IMR-90 (cell line): ENCODE data around the gene VIT. TPM values are rescaled to one million over a fixed set of nuclear protein-coding genes. Genes with fewer than 3 reads are reported as not detected.

Source experiments
- ATAC-seq: fragments of 200-7000 bp; cut with Tn5 transposase; 2 replicates; pipeline ENCODE4 v1.9.1; 2020; ENCODE audit warnings: low read depth, mild to moderate bottlenecking, moderate library complexity
- BruUV-seq: library from RNA; stranded (reverse); fragments of 400-500 nt; replicated peaks from 2 replicates; lab custom pipeline; 2021; lab: Mats Ljungman, UMichigan
- CTCF ChIA-PET: fragments of 300-600 bp; formaldehyde crosslinking; extraction: SDS; loops from one replicate; lab custom pipeline; 2021; ENCODE audit warnings: antibody characterized with exemption; lab: Yijun Ruan, JAX
- POLR2A ChIA-PET: fragments of 300-600 bp; sonication (Branson Sonifier 250); formaldehyde crosslinking; loops from one replicate; lab custom pipeline; 2022; ENCODE audit warnings: antibody characterized with exemption; ENCODE audit not compliant: unreplicated experiment; lab: Charles Lee
- DNase-seq: peaks from one replicate; pipeline ENCODE4 v3.0.0; 2013
- H2AFZ ChIP-seq: replicated peaks from 2 replicates; pipeline ENCODE3; 2013; ENCODE audit warnings: low read length, mild to moderate bottlenecking; ENCODE audit not compliant: poor library complexity
- H2AK5ac ChIP-seq: 2 replicates; pipeline ENCODE4 v1.6.1; 2013; ENCODE audit warnings: low read depth, low read length, inconsistent platforms
- H2AK9ac ChIP-seq: replicated peaks from 2 replicates; pipeline ENCODE3; 2013; ENCODE audit warnings: mild to moderate bottlenecking, low read depth, low read length, moderate library complexity; ENCODE audit not compliant: poor library complexity
- H2BK120ac ChIP-seq: 2 replicates; pipeline ENCODE4 v1.6.1; 2013; ENCODE audit warnings: low read depth, low read length, inconsistent platforms
- H2BK15ac ChIP-seq: 3 replicates; pipeline ENCODE4 v1.6.1; 2013; ENCODE audit warnings: low read depth, low read length, inconsistent platforms
- H2BK20ac ChIP-seq: 2 replicates; pipeline ENCODE4 v1.6.1; 2013; ENCODE audit warnings: low read depth, mild to moderate bottlenecking, inconsistent platforms, low read length, moderate library complexity
- H2BK5ac ChIP-seq: 2 replicates; pipeline ENCODE4 v1.6.1; 2013; ENCODE audit warnings: mild to moderate bottlenecking, low read depth, low read length, inconsistent platforms; ENCODE audit not compliant: poor library complexity, severe bottlenecking
- H3K14ac ChIP-seq: replicated peaks from 2 replicates; pipeline ENCODE4 v1.6.1; 2013; ENCODE audit warnings: low read depth, low read length, inconsistent platforms
- H3K18ac ChIP-seq: 2 replicates; pipeline ENCODE4 v1.6.1; 2013; ENCODE audit warnings: low read depth, low read length, control low read depth
- H3K23ac ChIP-seq: 2 replicates; pipeline ENCODE4 v1.6.1; 2013; ENCODE audit warnings: low read depth, low read length, inconsistent platforms
- H3K27ac ChIP-seq: 2 replicates; pipeline ENCODE4 v1.5.1; 2013; ENCODE audit warnings: mild to moderate bottlenecking, control low read depth, low read length; ENCODE audit not compliant: insufficient read depth
- H3K27me3 ChIP-seq: 2 replicates; pipeline ENCODE4 v1.6.1; 2013; ENCODE audit warnings: low read length; ENCODE audit not compliant: control insufficient read depth, insufficient read depth
- H3K36me3 ChIP-seq: 2 replicates; pipeline ENCODE4 v1.6.1; 2013; ENCODE audit warnings: low read length, mixed read lengths; ENCODE audit not compliant: control insufficient read depth, insufficient read depth
- H3K4ac ChIP-seq: 2 replicates; pipeline ENCODE4 v1.6.1; 2013; ENCODE audit warnings: low read depth, low read length, inconsistent platforms
- H3K4me1 ChIP-seq: 2 replicates; pipeline ENCODE4 v1.6.1; 2013; ENCODE audit warnings: low read length, mixed read lengths; ENCODE audit not compliant: control insufficient read depth, insufficient read depth
- H3K4me2 ChIP-seq: 2 replicates; pipeline ENCODE4 v1.6.1; 2013; ENCODE audit warnings: low read depth, mild to moderate bottlenecking, control low read depth, low read length, moderate library complexity
- H3K4me3 ChIP-seq: 2 replicates; pipeline ENCODE4 v1.5.1; 2013; ENCODE audit warnings: low read depth, mild to moderate bottlenecking, control low read depth, low read length, moderate library complexity; ENCODE audit not compliant: insufficient read depth
- H3K56ac ChIP-seq: 2 replicates; pipeline ENCODE4 v1.6.1; 2013; ENCODE audit warnings: low read length, inconsistent platforms; ENCODE audit not compliant: insufficient read depth; ENCODE audit errors: extremely low read depth
- H3K79me1 ChIP-seq, 2 experiments: 2 replicates each; pipeline ENCODE4 v1.6.1; 2013; ENCODE audit warnings: low read length in 2 of 2, inconsistent platforms in 1 of 2, low read depth in 1 of 2
- H3K9ac ChIP-seq: 2 replicates; pipeline ENCODE4 v1.6.1; 2013; ENCODE audit warnings: low read depth, low read length, control low read depth
- H3K9me1 ChIP-seq: 2 replicates; pipeline ENCODE4 v1.6.1; 2013; ENCODE audit warnings: low read length, inconsistent platforms; ENCODE audit not compliant: insufficient read depth
- H3K9me3 ChIP-seq: 2 replicates; pipeline ENCODE4 v1.6.1; 2013; ENCODE audit warnings: low read length; ENCODE audit not compliant: control insufficient read depth, insufficient read depth
- H4K20me1 ChIP-seq: 2 replicates; pipeline ENCODE4 v1.6.1; 2013; ENCODE audit warnings: low read length, inconsistent platforms; ENCODE audit not compliant: insufficient read depth
- H4K5ac ChIP-seq: 2 replicates; pipeline ENCODE4 v1.6.1; 2013; ENCODE audit warnings: mild to moderate bottlenecking, low read depth, low read length, control low read depth
- H4K8ac ChIP-seq, 2 experiments: 2 replicates each; pipeline ENCODE4 v1.6.1; 2013; ENCODE audit warnings: low read depth in 2 of 2, low read length in 2 of 2, control low read depth in 1 of 2, inconsistent platforms in 1 of 2
- H4K91ac ChIP-seq: 2 replicates; pipeline ENCODE4 v1.6.1; 2013; ENCODE audit warnings: low read depth, low read length, inconsistent platforms; ENCODE audit not compliant: insufficient read depth
- BHLHE40 ChIP-seq: fragments of 150-350 bp; IDR thresholded peaks from 2 replicates; pipeline ENCODE4 v1.6.1; 2016; ENCODE audit warnings: mild to moderate bottlenecking, low read depth, low read length
- CEBPB ChIP-seq: IDR thresholded peaks from 2 replicates; pipeline ENCODE4 v1.6.1; 2012; ENCODE audit warnings: low read depth, low read length, improper control_type of control experiment
- CHD1 ChIP-seq: IDR thresholded peaks from 2 replicates; pipeline ENCODE4 v1.6.1; 2012; ENCODE audit warnings: low read depth, low read length, improper control_type of control experiment
- FOS ChIP-seq: fragments of 150-350 bp; IDR thresholded peaks from 2 replicates; pipeline ENCODE4 v1.6.1; 2016; ENCODE audit warnings: low read depth, low read length
- MAFK ChIP-seq: IDR thresholded peaks from 2 replicates; pipeline ENCODE4 v1.6.1; 2012; ENCODE audit warnings: low read depth, low read length, improper control_type of control experiment
- MAZ ChIP-seq: IDR thresholded peaks from 2 replicates; pipeline ENCODE4 v1.6.1; 2012; ENCODE audit warnings: low read depth, mild to moderate bottlenecking, low read length, improper control_type of control experiment, moderate library complexity, borderline replicate concordance
- MXI1 ChIP-seq: IDR thresholded peaks from 2 replicates; pipeline ENCODE4 v1.6.1; 2012; ENCODE audit warnings: low read depth, mild to moderate bottlenecking, low read length, moderate library complexity, borderline replicate concordance
- NFE2L2 ChIP-seq: fragments of 150-350 bp; IDR thresholded peaks from 2 replicates; pipeline ENCODE4 v1.6.1; 2016; ENCODE audit warnings: low read depth, mild to moderate bottlenecking, low read length
- POLR2A ChIP-seq: IDR thresholded peaks from 2 replicates; pipeline ENCODE4 v1.6.1; 2012; ENCODE audit warnings: mild to moderate bottlenecking, low read depth, low read length
- RAD21 ChIP-seq: IDR thresholded peaks from 2 replicates; pipeline ENCODE4 v1.6.1; 2012; ENCODE audit warnings: low read length, improper control_type of control experiment
- RCOR1 ChIP-seq: IDR thresholded peaks from 2 replicates; pipeline ENCODE4 v1.6.1; 2012; ENCODE audit warnings: mild to moderate bottlenecking, low read length, improper control_type of control experiment; ENCODE audit not compliant: insufficient replicate concordance
- RFX5 ChIP-seq: IDR thresholded peaks from 2 replicates; pipeline ENCODE4 v1.8.0; 2012; ENCODE audit warnings: low read depth, mild to moderate bottlenecking, low read length, moderate library complexity
- SMC3 ChIP-seq: fragments of 150-350 bp; IDR thresholded peaks from 2 replicates; pipeline ENCODE4 v1.6.1; 2016; ENCODE audit warnings: low read depth, mild to moderate bottlenecking, antibody characterized with exemption, low read length, moderate library complexity
- USF2 ChIP-seq: fragments of 150-350 bp; IDR thresholded peaks from 2 replicates; pipeline ENCODE4 v1.6.1; 2017; ENCODE audit warnings: mild to moderate bottlenecking, antibody characterized with exemption, low read length, low read depth
- WGBS, 2 experiments: methylation state at CpG; one replicate each; pipeline versions ENCODE4 v1.1.5 to v1.1.7; 2013; ENCODE audit warnings: missing lambda C conversion rate in 2 of 2; ENCODE audit not compliant: insufficient read length in 1 of 2; ENCODE audit errors: extremely low coverage in 2 of 2; 5-methylcytosine and 5-hydroxymethylcytosine counted together
- dilution Hi-C: fragments of 300-500 bp; cut with HindIII; formaldehyde crosslinking; loops from one replicate; pipeline ENCODE4 v1.14.3; 2018; ENCODE audit warnings: low sequenced_read_pairs; ENCODE audit not compliant: unreplicated experiment
- in situ Hi-C: fragments of 300-500 bp; cut with MboI; formaldehyde crosslinking; loops from 3 replicates; pipeline ENCODE4 v1.14.3; 2019; ENCODE audit warnings: low sequenced_read_pairs, inconsistent platforms, mixed read lengths
- intact Hi-C: fragments of 100-400 bp; cut with micrococcal nuclease; formaldehyde crosslinking; loops from 2 replicates; pipeline ENCODE4 v1.10.0; 2022
- polyA plus RNA-seq, 3 experiments: library from polyadenylated mRNA; depleted of rRNA; stranded (reverse); fragments of >200 nt; gene quantifications; 2 replicates each; pipeline ENCODE4 v1.2.3, GENCODE V29; 2012; ENCODE audit warnings: low replicate concordance in 1 of 3
- total RNA-seq: library from RNA; depleted of rRNA; stranded (reverse); fragments of >200 nt; gene quantifications from 2 replicates; pipeline ENCODE4 v1.2.3, GENCODE V29; 2012
- TF ChIP-seq, protein P1 (sequence below): conservative IDR thresholded peaks from 2 replicates; pipeline ENCODE4 v1.5.1; 2012; ENCODE audit warnings: mild to moderate bottlenecking, low read depth, low read length, improper control_type of control experiment
- TF ChIP-seq, protein P2 (sequence below): fragments of 150-350 bp; IDR thresholded peaks from 2 replicates; pipeline ENCODE4 v1.6.1; 2016; ENCODE audit warnings: low read depth, mild to moderate bottlenecking, low read length, moderate library complexity, borderline replicate concordance

Gene VIT
- total and polyA plus RNA-seq, 2 of the 4 experiments (the other 2 are of a cell fraction), result under 0.01 TPM; not detected in 1

- ChIA-PET POLR2A (no interaction called here), CTCF (interaction anchor here (1.1 kb wide), 1 partner anchor 37 kb away, joined by 4 read pairs; no protein-coding TSS in a partner anchor)
- Histone ChIP-seq H3K9me1 (no peaks in the 10 kb centered on the region), H3K9ac (no peak overlapping the region), H3K18ac (no peak overlapping the region), H4K91ac (no peak overlapping the region), H3K27ac (no peak overlapping the region), H3K56ac (no peak overlapping the region), H3K4me1 (no peaks in the 10 kb centered on the region), H3K4me2 (no peak overlapping the region), H2AK9ac (no peak overlapping the region), H3K4me3 (no peak overlapping the region), H3K27me3 (peaks cover 14% of the 10 kb centered on the region), H3K9me3 (no peaks in the 10 kb centered on the region), H2BK15ac (no peak overlapping the region), H2AK5ac (no peak overlapping the region), H3K36me3 (no peaks in the 10 kb centered on the region), H4K20me1 (no peaks in the 10 kb centered on the region), H2BK20ac (no peak overlapping the region), H2BK5ac (no peak overlapping the region), H3K23ac (no peak overlapping the region), H2AFZ (no peak overlapping the region), H4K5ac (no peak overlapping the region), H3K14ac (no peak overlapping the region), H3K4ac (no peak overlapping the region), H3K79me1 (no peaks in the 10 kb centered on the region), H2BK120ac (no peak overlapping the region), H4K8ac (no peak overlapping the region)
- no CpG with 5 or more reads among the region's 1 CpG for WGBS, 2 experiments
- DNase-seq (peak; percentile 35), ATAC-seq (no peak)
- no TSS peak for BruUV-seq
- dilution Hi-C loops, result no loop called here
- in situ Hi-C loops, result no loop called here
- intact Hi-C loops, result no loop called here
- TF ChIP-seq FOS (no peak), POLR2A (no peak), CEBPB (no peak), RAD21 (no peak), RFX5 (no peak), MAZ (no peak), MXI1 (no peak), RCOR1 (no peak), SMC3 (no peak), CHD1 (no peak), BHLHE40 (no peak), MAFK (no peak), NFE2L2 (no peak), USF2 (no peak)
- TF ChIP-seq, protein P1, sequence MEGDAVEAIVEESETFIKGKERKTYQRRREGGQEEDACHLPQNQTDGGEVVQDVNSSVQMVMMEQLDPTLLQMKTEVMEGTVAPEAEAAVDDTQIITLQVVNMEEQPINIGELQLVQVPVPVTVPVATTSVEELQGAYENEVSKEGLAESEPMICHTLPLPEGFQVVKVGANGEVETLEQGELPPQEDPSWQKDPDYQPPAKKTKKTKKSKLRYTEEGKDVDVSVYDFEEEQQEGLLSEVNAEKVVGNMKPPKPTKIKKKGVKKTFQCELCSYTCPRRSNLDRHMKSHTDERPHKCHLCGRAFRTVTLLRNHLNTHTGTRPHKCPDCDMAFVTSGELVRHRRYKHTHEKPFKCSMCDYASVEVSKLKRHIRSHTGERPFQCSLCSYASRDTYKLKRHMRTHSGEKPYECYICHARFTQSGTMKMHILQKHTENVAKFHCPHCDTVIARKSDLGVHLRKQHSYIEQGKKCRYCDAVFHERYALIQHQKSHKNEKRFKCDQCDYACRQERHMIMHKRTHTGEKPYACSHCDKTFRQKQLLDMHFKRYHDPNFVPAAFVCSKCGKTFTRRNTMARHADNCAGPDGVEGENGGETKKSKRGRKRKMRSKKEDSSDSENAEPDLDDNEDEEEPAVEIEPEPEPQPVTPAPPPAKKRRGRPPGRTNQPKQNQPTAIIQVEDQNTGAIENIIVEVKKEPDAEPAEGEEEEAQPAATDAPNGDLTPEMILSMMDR, result no peak
- TF ChIP-seq, protein P2, sequence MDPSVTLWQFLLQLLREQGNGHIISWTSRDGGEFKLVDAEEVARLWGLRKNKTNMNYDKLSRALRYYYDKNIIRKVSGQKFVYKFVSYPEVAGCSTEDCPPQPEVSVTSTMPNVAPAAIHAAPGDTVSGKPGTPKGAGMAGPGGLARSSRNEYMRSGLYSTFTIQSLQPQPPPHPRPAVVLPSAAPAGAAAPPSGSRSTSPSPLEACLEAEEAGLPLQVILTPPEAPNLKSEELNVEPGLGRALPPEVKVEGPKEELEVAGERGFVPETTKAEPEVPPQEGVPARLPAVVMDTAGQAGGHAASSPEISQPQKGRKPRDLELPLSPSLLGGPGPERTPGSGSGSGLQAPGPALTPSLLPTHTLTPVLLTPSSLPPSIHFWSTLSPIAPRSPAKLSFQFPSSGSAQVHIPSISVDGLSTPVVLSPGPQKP, result no peak
Observed at GRCh38 chr2:36748166-36748565, 51.7 kb downstream of the VIT start.
